WTC11 (cell line): ENCODE data around the gene ITGA6. TPM values are rescaled to one million over a fixed set of nuclear protein-coding genes. Genes with fewer than 3 reads are reported as not detected.
"Not testable (repeated sequence)": the region's sequence is repeated elsewhere in the genome, so short reads cannot be mapped to it uniquely, and the experiment has no call there.

ENCODE experiments used
- ATAC-seq: fragments of 200-7000 bp; cut with Tn5 transposase; 2 replicates; pipeline ENCODE4 v1.10.0; 2021; ENCODE audit warnings: mild to moderate bottlenecking, moderate library complexity
- CTCF ChIA-PET: fragments of 300-600 bp; sonication (Branson Sonifier 250); formaldehyde crosslinking; loops from one replicate; lab custom pipeline; 2021; ENCODE audit warnings: antibody characterized with exemption; lab: Charles Lee
- POLR2A ChIA-PET: fragments of 350-600 bp; sonication (Branson Sonifier 250); formaldehyde crosslinking; loops from one replicate; lab custom pipeline; 2021; ENCODE audit warnings: antibody characterized with exemption; lab: Charles Lee
- DNase-seq: peaks from one replicate; pipeline ENCODE4 v3.0.0; 2021; ENCODE audit warnings: low spot score
- H3K27ac Mint-ChIP-seq: 2 replicates; pipeline ENCODE4 v1.8.0; 2021; ENCODE audit warnings: mixed read lengths
- H3K27me3 Mint-ChIP-seq: 2 replicates; pipeline ENCODE4 v1.8.0; 2021; ENCODE audit warnings: low read depth, mild to moderate bottlenecking, moderate library complexity, mixed read lengths
- H3K36me3 Mint-ChIP-seq: 2 replicates; pipeline ENCODE4 v1.8.0; 2021; ENCODE audit warnings: mixed read lengths
- H3K4me1 Mint-ChIP-seq: 2 replicates; pipeline ENCODE4 v1.8.0; 2022; ENCODE audit warnings: mixed read lengths
- H3K4me3 Mint-ChIP-seq: 2 replicates; pipeline ENCODE4 v1.8.0; 2021; ENCODE audit warnings: mild to moderate bottlenecking, moderate library complexity, mixed read lengths
- H3K9me3 Mint-ChIP-seq: 2 replicates; pipeline ENCODE4 v1.8.0; 2021; ENCODE audit warnings: mixed read lengths
- CBFB ChIP-seq: sonication (generic); formaldehyde crosslinking; IDR thresholded peaks from 2 replicates; pipeline ENCODE4 v1.8.1; 2022; ENCODE audit warnings: mild to moderate bottlenecking, low read depth, missing genetic modification reagents
- CREB1 ChIP-seq: sonication (generic); formaldehyde crosslinking; IDR thresholded peaks from 2 replicates; pipeline ENCODE4 v1.8.0; 2023; ENCODE audit warnings: mild to moderate bottlenecking, missing genetic modification reagents
- HMGA2 ChIP-seq: fragments of 250-450 bp; sonication (Bioruptor Pico); IDR thresholded peaks from 2 replicates; pipeline ENCODE4 v1.4.0; 2021; ENCODE audit warnings: mild to moderate bottlenecking, moderate library complexity
- IRF2 ChIP-seq: sonication (generic); formaldehyde crosslinking; IDR thresholded peaks from 2 replicates; pipeline ENCODE4 v1.8.0; 2022; ENCODE audit warnings: low read depth, missing genetic modification reagents, borderline replicate concordance
- MXD4 ChIP-seq: fragments of 250-450 bp; sonication (Bioruptor Pico); IDR thresholded peaks from 2 replicates; pipeline ENCODE4 v1.8.0; 2021; ENCODE audit warnings: mild to moderate bottlenecking, moderate library complexity, borderline replicate concordance
- NFATC4 ChIP-seq: fragments of 250-450 bp; sonication (Bioruptor Pico); IDR thresholded peaks from 2 replicates; pipeline ENCODE4 v1.9.0; 2021; ENCODE audit warnings: mild to moderate bottlenecking
- NFYB ChIP-seq: sonication (generic); formaldehyde crosslinking; conservative IDR thresholded peaks from 2 replicates; pipeline ENCODE4 v1.8.0; 2022; ENCODE audit warnings: low read depth, missing genetic modification reagents
- NR3C1 ChIP-seq: sonication (generic); formaldehyde crosslinking; conservative IDR thresholded peaks from 2 replicates; pipeline ENCODE4 v1.8.1; 2023; ENCODE audit warnings: low read depth, mild to moderate bottlenecking, missing genetic modification reagents
- RELA ChIP-seq: sonication (generic); formaldehyde crosslinking; IDR thresholded peaks from 2 replicates; pipeline ENCODE4 v1.8.1; 2022; ENCODE audit warnings: missing genetic modification reagents, mild to moderate bottlenecking, borderline replicate concordance
- SMAD3 ChIP-seq: sonication (generic); formaldehyde crosslinking; IDR thresholded peaks from 2 replicates; pipeline ENCODE4 v1.8.0; 2022; ENCODE audit warnings: missing genetic modification reagents, mild to moderate bottlenecking, borderline replicate concordance
- SOX15 ChIP-seq: fragments of 250-450 bp; sonication (Bioruptor Pico); IDR thresholded peaks from 2 replicates; pipeline ENCODE4 v1.9.0; 2021; ENCODE audit warnings: mild to moderate bottlenecking
- TEAD1 ChIP-seq: sonication (generic); formaldehyde crosslinking; IDR thresholded peaks from 2 replicates; pipeline ENCODE4 v1.8.0; 2022; ENCODE audit warnings: mild to moderate bottlenecking, missing genetic modification reagents
- ZBTB21 ChIP-seq: sonication (generic); formaldehyde crosslinking; IDR thresholded peaks from 2 replicates; pipeline ENCODE4 v1.8.1; 2023; ENCODE audit warnings: mild to moderate bottlenecking, missing genetic modification reagents, borderline replicate concordance
- ZNF138 ChIP-seq: sonication (generic); formaldehyde crosslinking; conservative IDR thresholded peaks from 2 replicates; pipeline ENCODE4 v1.8.1; 2022; ENCODE audit warnings: mild to moderate bottlenecking, moderate library complexity, missing genetic modification reagents
- ZNF232 ChIP-seq: sonication (generic); formaldehyde crosslinking; IDR thresholded peaks from 2 replicates; pipeline ENCODE4 v1.8.0; 2022; ENCODE audit warnings: mild to moderate bottlenecking, missing genetic modification reagents
- total RNA-seq: library from RNA; stranded (reverse); gene quantifications from 3 replicates; pipeline ENCODE4 v1.2.3, GENCODE V29; 2021
- TF ChIP-seq, protein P1 (sequence below): sonication (generic); formaldehyde crosslinking; IDR thresholded peaks from 2 replicates; pipeline ENCODE4 v1.8.0; 2023; ENCODE audit warnings: missing genetic modification reagents
- TF ChIP-seq, protein P2 (sequence below): sonication (generic); formaldehyde crosslinking; IDR thresholded peaks from 2 replicates; pipeline ENCODE4 v1.8.1; 2023; ENCODE audit warnings: mild to moderate bottlenecking, missing genetic modification reagents, moderate library complexity
- TF ChIP-seq, protein P3 (sequence below): fragments of 200-600 bp; IDR thresholded peaks from 2 replicates; pipeline ENCODE4 v1.8.0; 2022; ENCODE audit warnings: antibody characterized with exemption
- TF ChIP-seq, protein P4 (sequence below): sonication (generic); formaldehyde crosslinking; IDR thresholded peaks from 2 replicates; pipeline ENCODE4 v1.8.1; 2022; ENCODE audit warnings: mild to moderate bottlenecking, missing genetic modification reagents, moderate library complexity, borderline replicate concordance
- TF ChIP-seq, protein P5 (sequence below): sonication (generic); formaldehyde crosslinking; IDR thresholded peaks from 2 replicates; pipeline ENCODE4 v1.8.1; 2022; ENCODE audit warnings: mild to moderate bottlenecking, moderate library complexity, missing genetic modification reagents
- TF ChIP-seq, protein P6 (sequence below): sonication (generic); formaldehyde crosslinking; IDR thresholded peaks from 2 replicates; pipeline ENCODE4 v1.8.0; 2022; ENCODE audit warnings: mild to moderate bottlenecking, missing genetic modification reagents
- TF ChIP-seq, protein P7 (sequence below): sonication (generic); formaldehyde crosslinking; IDR thresholded peaks from 2 replicates; pipeline ENCODE4 v1.8.0; 2022; ENCODE audit warnings: mild to moderate bottlenecking, missing genetic modification reagents
- TF ChIP-seq, protein P8 (sequence below): fragments of 250-450 bp; sonication (Bioruptor Pico); conservative IDR thresholded peaks from 2 replicates; pipeline ENCODE4 v1.9.0; 2021; ENCODE audit warnings: mild to moderate bottlenecking

ITGA6 gene
- total RNA-seq, 1 experiment from 2014 or later: 83.6 TPM

DNA sequence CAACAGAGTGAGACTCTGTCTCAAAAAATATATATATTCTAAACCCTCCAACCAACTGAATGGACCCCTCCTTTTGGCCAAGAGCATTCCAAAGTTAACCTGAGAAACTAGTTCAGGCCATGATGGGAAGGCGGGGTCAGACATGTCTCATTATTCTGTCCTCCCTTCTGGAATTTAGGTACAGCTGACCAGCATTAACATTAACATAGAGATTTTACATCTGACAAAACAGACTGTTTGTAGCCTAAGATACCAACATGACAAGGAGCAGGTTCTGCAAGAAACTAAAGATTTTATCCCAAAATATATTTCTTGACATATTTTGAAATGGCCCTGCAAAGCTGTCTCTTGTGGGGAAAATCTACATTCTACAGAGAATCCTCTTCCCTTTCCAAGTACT is 121.7 kb downstream of the ITGA6 start (continued):
- TF ChIP-seq SOX15 (no peak), HMGA2 (CRISPR knock-in tag) (no peak), NFATC4 (CRISPR knock-in tag) (no peak)
- TF ChIP-seq, protein P1, sequence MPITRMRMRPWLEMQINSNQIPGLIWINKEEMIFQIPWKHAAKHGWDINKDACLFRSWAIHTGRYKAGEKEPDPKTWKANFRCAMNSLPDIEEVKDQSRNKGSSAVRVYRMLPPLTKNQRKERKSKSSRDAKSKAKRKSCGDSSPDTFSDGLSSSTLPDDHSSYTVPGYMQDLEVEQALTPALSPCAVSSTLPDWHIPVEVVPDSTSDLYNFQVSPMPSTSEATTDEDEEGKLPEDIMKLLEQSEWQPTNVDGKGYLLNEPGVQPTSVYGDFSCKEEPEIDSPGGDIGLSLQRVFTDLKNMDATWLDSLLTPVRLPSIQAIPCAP (CRISPR knock-in tag): no peak

DNA sequence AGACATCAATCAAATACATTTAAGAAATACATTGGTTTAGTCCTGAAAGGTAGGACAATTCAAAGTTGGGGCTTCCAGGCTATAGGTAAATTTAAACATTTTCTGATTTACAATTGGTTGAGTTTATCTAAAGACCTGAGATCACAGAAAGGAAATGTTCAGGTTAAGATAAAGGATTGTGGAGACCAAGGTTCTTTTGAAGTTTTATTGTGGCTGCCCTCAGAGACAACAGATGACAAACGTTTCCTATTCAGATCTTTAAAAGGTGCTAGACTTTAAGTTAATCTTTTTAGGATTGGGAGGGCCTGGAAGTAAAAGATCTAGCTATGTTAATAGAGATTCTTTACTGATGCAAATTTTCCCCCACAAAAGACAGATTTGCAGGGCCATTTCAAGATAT is 122.4 kb downstream of the ITGA6 start:
- DNase-seq, POLR2A ChIA-PET, CTCF ChIA-PET, H3K27me3 Mint-ChIP-seq, H3K4me3 Mint-ChIP-seq, ATAC-seq: not testable (repeated sequence)
- Mint-ChIP-seq H3K9me3 (peaks cover 33% of the 10 kb centered on the region), H3K36me3 (peaks cover 57% of the 10 kb centered on the region), H3K27ac (peak overlapping the region; percentile 96), H3K4me1 (peaks cover 75% of the 10 kb centered on the region)

DNA sequence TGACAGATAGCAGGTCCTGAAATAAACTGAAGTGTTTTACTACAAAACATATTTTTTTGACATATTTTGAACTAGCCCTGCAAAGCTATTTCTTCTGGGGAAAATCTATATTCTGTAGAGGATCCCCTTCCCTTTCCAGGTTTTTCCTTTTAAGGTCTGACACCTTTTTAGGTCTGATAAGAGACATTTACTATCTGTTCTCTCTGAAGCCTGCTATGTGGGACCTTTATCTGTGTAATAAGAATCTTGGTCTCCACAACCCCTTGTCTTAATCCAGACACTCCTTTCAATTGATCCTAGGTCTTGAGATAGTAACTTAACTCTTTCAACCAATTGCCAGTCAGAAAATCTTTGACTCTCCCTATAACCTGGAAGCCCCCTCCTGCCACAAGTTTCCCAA is 123.0 kb downstream of the ITGA6 start:
- CTCF ChIA-PET: interaction anchor here (3.0 kb wide), 1 partner anchor 124 kb away, joined by 14 read pairs; no protein-coding TSS in a partner anchor
- H3K4me3 Mint-ChIP-seq: 0 out of 2 replicates have a peak overlapping the region, but pooled peaks have one; percentile 20
- H3K27me3 Mint-ChIP-seq: peaks cover 6% of the 10 kb centered on the region
- TF ChIP-seq RELA (CRISPR knock-in tag): no peak
- no peak for TF ChIP-seq NR3C1 (CRISPR knock-in tag)
- no peak for TF ChIP-seq ZNF138
- TF ChIP-seq TEAD1: no peak
- TF ChIP-seq, protein P2, sequence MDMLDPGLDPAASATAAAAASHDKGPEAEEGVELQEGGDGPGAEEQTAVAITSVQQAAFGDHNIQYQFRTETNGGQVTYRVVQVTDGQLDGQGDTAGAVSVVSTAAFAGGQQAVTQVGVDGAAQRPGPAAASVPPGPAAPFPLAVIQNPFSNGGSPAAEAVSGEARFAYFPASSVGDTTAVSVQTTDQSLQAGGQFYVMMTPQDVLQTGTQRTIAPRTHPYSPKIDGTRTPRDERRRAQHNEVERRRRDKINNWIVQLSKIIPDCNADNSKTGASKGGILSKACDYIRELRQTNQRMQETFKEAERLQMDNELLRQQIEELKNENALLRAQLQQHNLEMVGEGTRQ (CRISPR knock-in tag): no peak
- TF ChIP-seq, protein P3, sequence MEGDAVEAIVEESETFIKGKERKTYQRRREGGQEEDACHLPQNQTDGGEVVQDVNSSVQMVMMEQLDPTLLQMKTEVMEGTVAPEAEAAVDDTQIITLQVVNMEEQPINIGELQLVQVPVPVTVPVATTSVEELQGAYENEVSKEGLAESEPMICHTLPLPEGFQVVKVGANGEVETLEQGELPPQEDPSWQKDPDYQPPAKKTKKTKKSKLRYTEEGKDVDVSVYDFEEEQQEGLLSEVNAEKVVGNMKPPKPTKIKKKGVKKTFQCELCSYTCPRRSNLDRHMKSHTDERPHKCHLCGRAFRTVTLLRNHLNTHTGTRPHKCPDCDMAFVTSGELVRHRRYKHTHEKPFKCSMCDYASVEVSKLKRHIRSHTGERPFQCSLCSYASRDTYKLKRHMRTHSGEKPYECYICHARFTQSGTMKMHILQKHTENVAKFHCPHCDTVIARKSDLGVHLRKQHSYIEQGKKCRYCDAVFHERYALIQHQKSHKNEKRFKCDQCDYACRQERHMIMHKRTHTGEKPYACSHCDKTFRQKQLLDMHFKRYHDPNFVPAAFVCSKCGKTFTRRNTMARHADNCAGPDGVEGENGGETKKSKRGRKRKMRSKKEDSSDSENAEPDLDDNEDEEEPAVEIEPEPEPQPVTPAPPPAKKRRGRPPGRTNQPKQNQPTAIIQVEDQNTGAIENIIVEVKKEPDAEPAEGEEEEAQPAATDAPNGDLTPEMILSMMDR: no peak
- TF ChIP-seq, protein P4, sequence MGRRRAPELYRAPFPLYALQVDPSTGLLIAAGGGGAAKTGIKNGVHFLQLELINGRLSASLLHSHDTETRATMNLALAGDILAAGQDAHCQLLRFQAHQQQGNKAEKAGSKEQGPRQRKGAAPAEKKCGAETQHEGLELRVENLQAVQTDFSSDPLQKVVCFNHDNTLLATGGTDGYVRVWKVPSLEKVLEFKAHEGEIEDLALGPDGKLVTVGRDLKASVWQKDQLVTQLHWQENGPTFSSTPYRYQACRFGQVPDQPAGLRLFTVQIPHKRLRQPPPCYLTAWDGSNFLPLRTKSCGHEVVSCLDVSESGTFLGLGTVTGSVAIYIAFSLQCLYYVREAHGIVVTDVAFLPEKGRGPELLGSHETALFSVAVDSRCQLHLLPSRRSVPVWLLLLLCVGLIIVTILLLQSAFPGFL (CRISPR knock-in tag): no peak
- TF ChIP-seq, protein P5, sequence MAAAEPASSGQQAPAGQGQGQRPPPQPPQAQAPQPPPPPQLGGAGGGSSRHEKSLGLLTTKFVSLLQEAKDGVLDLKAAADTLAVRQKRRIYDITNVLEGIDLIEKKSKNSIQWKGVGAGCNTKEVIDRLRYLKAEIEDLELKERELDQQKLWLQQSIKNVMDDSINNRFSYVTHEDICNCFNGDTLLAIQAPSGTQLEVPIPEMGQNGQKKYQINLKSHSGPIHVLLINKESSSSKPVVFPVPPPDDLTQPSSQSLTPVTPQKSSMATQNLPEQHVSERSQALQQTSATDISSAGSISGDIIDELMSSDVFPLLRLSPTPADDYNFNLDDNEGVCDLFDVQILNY (CRISPR knock-in tag): no peak
- TF ChIP-seq NFYB (CRISPR knock-in tag): no peak
- TF ChIP-seq NFATC4 (CRISPR knock-in tag): no peak
- no peak for TF ChIP-seq SMAD3 (CRISPR knock-in tag)
- TF ChIP-seq, protein P6, sequence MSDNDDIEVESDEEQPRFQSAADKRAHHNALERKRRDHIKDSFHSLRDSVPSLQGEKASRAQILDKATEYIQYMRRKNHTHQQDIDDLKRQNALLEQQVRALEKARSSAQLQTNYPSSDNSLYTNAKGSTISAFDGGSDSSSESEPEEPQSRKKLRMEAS (CRISPR knock-in tag): no peak
- TF ChIP-seq HMGA2 (CRISPR knock-in tag): no peak
- TF ChIP-seq, all 79 proteins: peak for 0
- ATAC-seq (no peak), DNase-seq (no peak)
- H3K27ac Mint-ChIP-seq: peak overlapping the region; percentile 99
- POLR2A ChIA-PET: no interaction called here
- peaks cover 80% of the 10 kb centered on the region for H3K4me1 Mint-ChIP-seq
- H3K36me3 Mint-ChIP-seq: peaks cover 51% of the 10 kb centered on the region
- H3K9me3 Mint-ChIP-seq: peaks cover 29% of the 10 kb centered on the region

DNA sequence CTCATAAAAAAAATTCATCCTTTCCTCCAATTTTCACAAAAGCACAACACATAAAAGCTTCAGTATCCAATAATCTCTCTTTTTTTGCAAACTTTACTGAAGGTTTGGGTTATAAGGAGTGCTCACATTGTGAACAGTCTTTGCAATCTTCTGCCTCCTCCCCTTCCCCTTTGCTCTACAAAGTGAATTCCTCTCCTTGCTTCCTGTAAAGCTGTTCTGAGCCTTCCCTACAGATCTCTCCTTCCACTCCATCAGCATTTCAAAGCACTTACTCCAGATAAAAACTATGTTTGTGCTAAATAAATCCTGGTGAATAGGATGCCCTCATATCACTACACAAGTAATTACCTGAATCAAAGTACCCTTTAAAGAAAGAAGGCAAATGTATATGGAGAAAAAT is 123.9 kb downstream of the ITGA6 start:
- ATAC-seq: peak; percentile 24
- DNase-seq: no peak
- peak overlapping the region; percentile 54 for H3K4me3 Mint-ChIP-seq
- H3K27me3 Mint-ChIP-seq: peaks cover 6% of the 10 kb centered on the region
- H3K4me1 Mint-ChIP-seq: peaks cover 81% of the 10 kb centered on the region
- H3K36me3 Mint-ChIP-seq: peaks cover 42% of the 10 kb centered on the region
- CTCF ChIA-PET: interaction anchor here (3.0 kb wide), 1 partner anchor 123 kb away, joined by 14 read pairs; no protein-coding TSS in a partner anchor
- POLR2A ChIA-PET: no interaction called here
- peak overlapping the region; percentile 99 for H3K27ac Mint-ChIP-seq
- peaks cover 20% of the 10 kb centered on the region for H3K9me3 Mint-ChIP-seq
- TF ChIP-seq ZBTB21 (no peak), SMAD3 (CRISPR knock-in tag) (no peak), CBFB (CRISPR knock-in tag) (no peak), ZNF232 (CRISPR knock-in tag) (no peak), IRF2 (CRISPR knock-in tag) (no peak), CREB1 (CRISPR knock-in tag) (no peak), MXD4 (CRISPR knock-in tag) (no peak)
- TF ChIP-seq, protein P7, sequence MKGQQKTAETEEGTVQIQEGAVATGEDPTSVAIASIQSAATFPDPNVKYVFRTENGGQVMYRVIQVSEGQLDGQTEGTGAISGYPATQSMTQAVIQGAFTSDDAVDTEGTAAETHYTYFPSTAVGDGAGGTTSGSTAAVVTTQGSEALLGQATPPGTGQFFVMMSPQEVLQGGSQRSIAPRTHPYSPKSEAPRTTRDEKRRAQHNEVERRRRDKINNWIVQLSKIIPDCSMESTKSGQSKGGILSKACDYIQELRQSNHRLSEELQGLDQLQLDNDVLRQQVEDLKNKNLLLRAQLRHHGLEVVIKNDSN: no peak
- TF ChIP-seq, protein P8, sequence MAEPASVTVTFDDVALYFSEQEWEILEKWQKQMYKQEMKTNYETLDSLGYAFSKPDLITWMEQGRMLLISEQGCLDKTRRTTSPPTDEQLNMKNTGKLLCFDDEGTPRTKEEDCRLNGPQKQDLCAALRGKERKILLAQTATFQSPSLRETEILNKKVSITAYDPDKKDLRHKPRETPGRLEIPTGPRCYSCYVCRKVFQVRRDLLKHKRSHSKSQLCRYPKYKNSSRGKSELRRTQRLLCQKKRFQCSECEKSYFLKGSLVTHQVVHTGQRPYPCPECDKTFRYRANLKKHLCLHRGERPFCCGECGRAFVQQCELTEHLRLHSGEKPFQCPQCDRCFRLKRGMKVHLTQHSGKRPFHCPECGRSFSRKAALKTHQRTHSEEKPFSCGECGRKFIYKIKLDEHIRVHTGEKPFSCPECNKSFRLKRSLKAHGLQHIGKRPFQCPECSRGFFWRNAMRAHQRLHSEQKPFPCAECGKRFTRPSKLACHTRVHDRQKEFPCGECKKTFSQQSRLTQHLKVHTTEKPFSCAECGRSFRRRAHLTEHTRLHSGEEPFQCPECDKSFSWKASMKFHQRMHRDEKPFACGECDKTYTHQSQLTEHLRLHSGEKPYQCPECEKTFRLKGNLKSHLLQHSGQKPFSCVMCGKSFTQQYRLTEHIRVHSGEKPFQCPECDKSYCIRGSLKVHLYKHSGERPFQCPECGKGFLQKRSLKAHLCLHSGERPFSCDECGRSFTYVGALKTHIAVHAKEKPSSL (CRISPR knock-in tag): no peak
